ENCODE measurements around the gene HDX. TPM values are rescaled to one million over a fixed set of nuclear protein-coding genes. Genes with fewer than 3 reads are reported as not detected.

HDX gene, protein sequence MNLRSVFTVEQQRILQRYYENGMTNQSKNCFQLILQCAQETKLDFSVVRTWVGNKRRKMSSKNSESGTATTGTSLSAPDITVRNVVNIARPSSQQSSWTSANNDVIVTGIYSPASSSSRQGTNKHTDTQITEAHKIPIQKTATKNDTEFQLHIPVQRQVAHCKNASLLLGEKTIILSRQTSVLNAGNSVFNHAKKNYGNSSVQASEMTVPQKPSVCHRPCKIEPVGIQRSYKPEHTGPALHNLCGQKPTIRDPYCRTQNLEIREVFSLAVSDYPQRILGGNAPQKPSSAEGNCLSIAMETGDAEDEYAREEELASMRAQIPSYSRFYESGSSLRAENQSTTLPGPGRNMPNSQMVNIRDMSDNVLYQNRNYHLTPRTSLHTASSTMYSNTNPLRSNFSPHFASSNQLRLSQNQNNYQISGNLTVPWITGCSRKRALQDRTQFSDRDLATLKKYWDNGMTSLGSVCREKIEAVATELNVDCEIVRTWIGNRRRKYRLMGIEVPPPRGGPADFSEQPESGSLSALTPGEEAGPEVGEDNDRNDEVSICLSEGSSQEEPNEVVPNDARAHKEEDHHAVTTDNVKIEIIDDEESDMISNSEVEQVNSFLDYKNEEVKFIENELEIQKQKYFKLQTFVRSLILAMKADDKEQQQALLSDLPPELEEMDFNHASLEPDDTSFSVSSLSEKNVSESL
- total RNA-seq = 4.9 and 5.1 TPM in 2 replicates

DNA sequence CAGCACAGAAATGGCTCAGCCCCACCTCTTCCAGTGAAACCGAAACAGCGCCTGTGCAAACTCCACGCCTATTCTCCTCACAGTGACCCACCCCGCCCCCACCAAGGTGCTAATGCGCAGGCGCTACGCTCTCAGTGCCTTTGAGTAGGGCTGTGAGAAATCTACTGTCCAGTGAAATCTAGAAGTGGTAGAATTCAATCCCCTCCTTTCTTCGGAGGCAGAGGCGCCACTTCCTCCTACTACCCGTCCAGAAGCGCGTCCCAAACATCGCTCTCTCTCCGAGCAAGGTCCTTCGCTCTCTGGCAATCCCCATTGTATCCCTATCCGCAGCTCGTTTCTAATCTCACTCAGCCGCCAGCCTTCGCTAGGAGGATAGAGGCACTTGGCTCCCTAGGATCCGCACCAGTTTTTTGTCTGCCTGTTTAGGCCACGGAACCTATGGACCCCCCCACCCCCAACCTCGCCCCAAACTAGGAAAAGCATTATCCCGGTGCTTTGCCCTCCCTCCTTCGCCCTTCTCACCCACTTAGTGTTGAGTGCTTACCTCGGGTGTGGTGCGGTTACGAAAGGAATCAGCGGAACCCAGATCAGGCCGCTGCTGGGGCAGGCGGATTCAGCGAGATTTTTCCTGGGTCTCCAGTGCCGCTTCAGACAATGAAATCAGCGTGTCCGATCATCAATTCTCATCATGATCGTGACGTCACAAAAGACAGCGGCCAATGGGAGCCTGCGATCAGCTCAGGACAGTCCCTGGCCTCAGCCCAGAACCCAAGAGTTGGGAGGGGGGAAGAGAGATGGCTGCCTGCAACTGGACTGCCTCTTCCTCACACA lies at the start of gene HDX:
TSS of gene HDX (minus strand) at position 656 of the 831 bp plus-strand sequence. CDS start 27,056 bp downstream, outside the sequence.

Data from smooth muscle cell of trachea (primary cell).